22Rv1 (cell line): Measurements from ENCODE around the gene NOS1AP.

Experiments used
- ZFX ChIP-seq: fragments of 450-650 bp; IDR thresholded peaks from 2 replicates; pipeline ENCODE4 v1.6.1; 2017; ENCODE audit warnings: antibody characterized with exemption, borderline replicate concordance
- TF ChIP-seq, protein P1 (sequence below): fragments of 450-650 bp; IDR thresholded peaks from 2 replicates; pipeline ENCODE4 v1.5.1; 2017; ENCODE audit warnings: mild to moderate bottlenecking

DNA sequence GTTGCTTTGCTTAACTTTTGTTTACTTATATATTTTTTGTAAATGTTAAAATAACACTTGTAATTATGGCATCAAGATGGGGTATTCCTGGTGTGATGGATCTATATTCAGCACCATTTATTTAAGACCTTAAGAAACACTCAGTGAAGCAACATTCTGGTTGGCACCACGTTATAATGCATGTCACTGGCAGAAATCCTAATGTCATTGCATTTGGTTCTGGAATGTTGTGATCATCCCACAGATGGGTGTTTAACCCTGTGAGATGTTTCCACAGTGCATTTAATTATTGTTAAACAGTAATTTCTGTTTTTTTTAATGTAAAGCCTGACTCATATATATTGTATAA is 116.5 kb downstream of the NOS1AP start:
- TF ChIP-seq, protein P1, sequence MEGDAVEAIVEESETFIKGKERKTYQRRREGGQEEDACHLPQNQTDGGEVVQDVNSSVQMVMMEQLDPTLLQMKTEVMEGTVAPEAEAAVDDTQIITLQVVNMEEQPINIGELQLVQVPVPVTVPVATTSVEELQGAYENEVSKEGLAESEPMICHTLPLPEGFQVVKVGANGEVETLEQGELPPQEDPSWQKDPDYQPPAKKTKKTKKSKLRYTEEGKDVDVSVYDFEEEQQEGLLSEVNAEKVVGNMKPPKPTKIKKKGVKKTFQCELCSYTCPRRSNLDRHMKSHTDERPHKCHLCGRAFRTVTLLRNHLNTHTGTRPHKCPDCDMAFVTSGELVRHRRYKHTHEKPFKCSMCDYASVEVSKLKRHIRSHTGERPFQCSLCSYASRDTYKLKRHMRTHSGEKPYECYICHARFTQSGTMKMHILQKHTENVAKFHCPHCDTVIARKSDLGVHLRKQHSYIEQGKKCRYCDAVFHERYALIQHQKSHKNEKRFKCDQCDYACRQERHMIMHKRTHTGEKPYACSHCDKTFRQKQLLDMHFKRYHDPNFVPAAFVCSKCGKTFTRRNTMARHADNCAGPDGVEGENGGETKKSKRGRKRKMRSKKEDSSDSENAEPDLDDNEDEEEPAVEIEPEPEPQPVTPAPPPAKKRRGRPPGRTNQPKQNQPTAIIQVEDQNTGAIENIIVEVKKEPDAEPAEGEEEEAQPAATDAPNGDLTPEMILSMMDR, result no peak
- TF ChIP-seq ZFX, result no peak
